HG03108 (cell line): ENCODE measurements around the gene YIF1A.
"Not testable (repeated sequence)": the region's sequence is repeated elsewhere in the genome, so short reads cannot be mapped to it uniquely, and the experiment has no call there.

Experiments
- ATAC-seq: cut with Tn5 transposase; IDR thresholded peaks from one replicate; pipeline ENCODE4 v1.9.1; 2021; ENCODE audit warnings: moderate library complexity; ENCODE audit not compliant: unreplicated experiment

The YIF1A gene

DNA sequence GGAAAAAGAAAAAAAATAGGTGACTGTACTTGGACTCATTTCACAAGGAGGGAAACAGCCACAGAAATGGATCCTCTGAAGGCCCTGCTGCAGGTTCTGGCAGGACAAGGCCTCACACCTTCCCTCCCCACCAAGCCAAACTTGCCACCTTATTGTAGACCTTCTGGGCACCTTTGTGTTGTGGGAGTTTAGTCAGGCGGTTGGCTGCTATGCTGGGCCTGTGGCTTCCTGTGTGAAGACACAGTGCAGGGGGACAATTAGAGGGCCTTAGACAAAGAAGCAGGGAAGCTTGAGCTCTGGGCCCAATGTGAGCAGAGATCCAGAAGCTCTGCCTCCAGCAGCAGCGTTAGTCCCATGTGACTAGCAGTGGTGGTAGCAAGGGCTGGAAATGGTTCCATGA is 16.3 kb downstream of the YIF1A start:
- ATAC-seq, result no peak

DNA sequence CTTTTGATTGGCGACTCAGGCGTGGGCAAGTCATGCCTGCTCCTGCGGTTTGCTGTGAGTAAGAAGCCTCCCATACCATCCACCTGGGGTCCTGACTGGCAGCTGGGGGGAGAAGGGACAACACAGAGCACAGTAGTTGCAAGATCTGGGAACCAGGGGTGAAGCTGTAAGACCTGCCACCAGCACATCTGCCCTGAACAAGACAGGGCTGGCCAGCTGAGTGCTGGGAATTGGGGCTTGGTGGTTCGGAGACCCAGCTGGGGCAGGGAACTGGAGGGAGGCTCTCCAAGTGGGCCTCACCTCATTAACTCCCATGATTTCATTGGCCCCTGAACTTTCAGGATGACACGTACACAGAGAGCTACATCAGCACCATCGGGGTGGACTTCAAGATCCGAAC is 17.1 kb downstream of the YIF1A start:
- ATAC-seq, result no peak

DNA sequence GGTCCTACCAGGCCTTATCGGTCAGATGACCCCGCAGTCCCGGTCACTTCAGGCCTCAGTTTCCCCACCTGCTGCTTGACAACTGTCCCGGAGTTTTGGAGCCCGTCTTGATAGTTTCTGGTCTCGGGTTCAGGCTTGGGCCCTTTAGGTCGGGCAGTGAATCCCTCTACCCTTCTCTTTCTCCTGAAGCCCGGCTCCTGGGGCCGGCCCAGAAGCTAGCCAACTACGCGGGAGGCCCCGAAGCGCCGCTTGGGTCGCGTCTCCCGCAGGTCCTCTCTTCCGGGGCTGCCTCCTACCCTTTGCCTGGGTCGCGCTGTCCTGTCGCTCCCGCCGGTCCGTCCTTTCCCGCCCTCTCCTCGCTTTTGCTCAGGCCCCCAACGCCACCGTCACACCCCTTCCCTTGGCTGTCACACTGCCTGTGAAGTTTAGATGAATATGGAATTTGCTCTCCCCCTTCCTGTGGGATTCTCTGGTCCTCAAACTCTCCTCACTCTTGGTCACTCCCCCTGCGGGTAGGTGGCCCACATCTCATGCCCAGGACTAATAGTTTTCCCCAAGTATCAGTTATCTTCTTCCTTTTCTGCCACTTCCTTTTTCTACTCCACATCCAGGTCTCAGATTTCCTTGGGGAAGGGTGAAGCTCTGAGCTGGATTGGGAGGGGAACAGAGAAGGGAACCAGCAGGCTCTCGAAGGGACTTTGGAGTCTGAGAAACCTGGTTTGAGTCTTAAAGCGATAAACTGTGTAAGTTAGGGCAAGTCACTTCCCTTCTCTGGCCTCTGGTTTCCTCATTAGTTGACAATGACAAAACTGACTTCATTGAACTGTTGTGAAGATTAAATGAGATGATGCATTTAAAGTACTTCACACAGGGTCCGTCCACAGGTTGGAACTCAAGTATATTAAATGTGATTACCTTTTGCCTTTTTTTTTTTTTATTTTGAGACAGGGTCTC is 19.7 kb downstream of the YIF1A start:
- no peak for ATAC-seq

DNA sequence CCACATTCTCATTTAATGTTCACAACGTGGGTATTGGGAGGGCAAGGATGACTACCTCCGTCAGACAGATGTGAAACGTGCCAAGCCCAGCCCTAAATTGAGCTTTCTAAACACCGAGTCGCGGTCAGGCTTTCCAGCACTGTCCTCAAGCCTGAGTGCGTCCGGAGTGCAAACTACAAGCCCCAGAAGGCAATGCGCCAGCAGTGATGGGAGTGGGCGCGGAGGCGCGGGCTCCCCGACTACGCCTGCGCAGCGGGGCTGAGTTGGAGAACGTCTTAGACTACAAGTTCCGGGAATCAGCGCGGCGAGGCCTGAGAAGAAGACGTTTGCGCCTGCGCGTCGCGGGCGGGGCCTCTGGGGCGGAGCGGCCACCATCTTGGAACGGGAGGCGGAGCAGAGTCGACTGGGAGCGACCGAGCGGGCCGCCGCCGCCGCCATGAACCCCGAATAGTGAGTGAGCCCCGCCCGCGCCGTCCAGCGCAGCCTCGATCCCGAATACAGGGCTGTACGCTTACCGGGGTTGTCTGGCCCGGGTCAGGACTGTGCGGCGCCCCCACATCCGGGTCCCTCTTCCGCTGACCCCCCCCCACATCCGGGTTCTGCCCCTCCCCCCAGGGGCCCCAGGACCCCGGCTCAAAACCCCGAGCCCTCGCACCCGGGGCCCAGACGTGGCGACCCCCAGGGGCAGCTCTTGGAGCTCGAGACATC is 20.5 kb downstream of the YIF1A start, which contains the start of gene RAB1B:
Gene RAB1B, plus strand, starts transcription at position 396 of the 708 bp plus-strand sequence. Its CDS starts 41 bp downstream, at position 437.
- ATAC-seq, result peak; percentile 79

DNA sequence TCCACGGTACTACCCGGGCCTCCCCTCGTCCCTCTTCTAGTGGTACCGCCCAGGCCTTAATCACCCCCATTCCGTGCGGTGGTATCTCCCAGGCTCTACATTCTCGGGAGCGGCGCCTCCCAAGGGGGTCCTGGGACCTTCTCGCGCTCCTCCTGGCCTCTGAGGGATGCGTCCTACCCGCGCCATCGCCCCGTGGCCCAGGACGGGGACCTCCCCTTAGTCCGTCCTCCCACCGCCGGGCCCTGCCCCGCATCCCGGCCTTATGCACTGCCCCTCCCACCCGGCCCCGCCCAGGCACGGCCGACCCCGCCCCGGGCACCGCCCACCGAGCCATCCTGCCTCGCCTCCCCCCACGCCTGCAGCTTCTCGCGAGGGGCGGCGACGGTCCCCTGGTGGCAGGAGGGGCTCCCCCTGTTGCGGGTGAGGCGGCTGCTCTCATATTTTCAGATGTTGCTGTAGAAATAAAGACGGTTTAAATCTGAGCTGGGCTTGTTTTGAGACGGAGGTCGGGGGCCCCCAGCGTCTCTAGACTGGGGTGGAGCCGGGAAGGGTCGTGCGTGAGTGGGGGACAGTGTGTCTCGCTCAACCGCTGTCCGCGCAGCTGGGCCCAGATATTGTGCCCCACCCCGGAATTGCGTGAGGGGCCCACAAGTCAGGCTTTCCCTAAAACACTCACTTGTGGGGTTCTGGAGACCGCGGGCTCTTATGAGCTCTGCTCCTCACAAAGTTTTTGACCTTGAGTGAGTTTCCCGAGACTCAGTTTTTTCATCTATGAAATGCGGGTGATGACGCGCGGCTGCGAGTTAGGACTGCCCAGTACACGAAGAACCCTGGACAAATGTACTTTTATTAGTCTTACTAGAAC is 21.3 kb downstream of the YIF1A start:
- peak; percentile 51 for ATAC-seq

DNA sequence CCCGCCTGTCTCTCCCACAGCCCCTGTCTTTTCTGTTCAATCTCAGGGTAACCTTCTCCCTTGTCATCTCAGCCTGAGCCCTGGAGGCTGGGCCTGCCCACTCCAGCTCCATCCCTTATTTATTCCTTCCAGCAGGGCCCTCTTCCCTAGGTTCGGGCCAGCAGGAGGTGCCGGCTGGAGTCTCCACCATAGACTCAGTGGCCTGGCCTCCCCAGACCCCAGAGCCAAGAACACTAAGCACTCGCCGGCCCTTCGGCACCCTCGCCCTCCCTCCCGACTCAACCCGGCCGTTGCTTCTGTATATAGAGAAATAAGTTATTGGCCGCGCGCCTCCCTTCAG is 21.9 kb downstream of the YIF1A start:
- no peak for ATAC-seq

DNA sequence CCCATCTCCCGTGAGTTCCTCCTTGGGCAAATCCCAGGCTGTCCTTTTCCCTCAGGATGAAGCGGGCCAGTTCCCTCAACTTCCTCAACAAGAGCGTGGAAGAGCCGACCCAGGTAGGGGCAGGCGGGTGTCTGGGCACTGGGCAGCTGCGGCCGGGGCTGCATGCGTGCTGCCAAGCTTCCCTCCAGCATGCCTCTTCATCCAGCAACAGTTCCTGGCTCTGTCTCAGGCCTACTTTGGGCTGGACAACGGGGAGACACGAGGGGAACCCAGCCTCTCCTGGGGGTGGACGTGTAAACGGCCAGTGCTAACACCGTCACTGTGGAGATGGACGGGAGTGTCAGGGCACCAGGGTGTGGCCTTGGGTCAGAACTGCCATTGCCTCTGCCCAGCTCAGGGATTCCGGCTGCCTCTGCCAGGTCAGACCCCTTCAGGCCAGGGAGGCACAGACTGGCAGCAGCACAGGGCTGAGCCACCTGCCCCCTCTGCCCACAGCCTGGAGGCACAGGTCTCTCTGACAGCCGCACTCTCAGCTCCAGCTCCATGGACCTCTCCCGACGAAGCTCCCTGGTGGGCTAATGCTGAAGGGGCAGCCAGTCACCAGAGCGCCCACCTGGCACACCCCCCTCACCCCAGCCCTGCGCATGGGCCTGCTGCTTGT is 22.4 kb downstream of the YIF1A start:
- no peak for ATAC-seq

DNA sequence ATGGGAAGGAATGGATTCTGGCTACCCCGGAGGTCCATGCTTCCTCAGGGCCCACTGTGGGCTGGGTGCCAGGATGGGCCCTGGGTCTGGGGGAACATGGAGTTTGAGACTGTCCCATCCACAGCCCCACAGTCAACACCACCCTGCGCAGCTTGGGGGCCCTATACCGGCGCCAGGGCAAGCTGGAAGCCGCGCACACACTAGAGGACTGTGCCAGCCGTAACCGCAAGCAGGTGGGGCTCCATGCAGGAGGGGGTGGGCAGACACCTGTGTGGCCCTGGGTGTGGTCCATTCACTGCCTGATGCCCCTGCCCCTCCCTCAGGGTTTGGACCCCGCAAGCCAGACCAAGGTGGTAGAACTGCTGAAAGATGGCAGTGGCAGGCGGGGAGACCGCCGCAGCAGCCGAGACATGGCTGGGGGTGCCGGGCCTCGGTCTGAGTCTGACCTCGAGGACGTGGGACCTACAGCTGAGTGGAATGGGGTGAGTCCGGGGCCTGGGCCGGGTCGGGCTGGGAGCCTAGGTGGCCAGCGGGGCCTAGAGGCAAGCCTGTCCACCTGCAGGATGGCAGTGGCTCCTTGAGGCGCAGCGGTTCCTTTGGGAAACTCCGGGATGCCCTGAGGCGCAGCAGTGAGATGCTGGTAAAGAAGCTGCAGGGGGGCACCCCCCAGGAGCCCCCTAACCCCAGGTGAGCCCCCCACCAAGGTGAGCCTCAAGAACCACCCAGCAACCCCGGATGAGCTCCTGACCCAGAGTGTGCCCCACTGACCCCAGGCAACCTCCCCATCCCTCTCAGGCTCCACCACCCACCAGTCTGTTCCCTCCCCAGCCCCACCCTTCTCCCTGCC is 23.2 kb downstream of the YIF1A start:
- no peak for ATAC-seq

DNA sequence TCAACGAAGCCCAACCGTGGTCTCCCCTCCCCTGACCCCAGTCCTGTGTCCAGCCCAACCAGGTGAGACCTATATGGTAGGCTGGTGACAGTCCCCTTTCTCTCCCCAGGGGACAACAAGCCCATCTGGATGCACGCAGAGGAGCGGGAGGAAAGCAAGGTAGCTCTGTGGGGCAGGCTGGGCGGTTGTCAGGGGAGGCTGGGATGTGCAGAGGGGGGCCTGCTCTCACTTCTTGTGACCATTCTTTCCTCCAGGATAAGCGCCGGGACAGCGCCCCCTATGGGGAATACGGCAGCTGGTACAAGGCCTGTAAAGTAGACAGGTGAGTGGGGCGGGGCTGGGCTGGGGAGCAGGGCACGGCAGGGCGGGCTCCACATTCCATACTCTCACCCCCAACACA is 24.0 kb downstream of the YIF1A start:
- ATAC-seq, result no peak

DNA sequence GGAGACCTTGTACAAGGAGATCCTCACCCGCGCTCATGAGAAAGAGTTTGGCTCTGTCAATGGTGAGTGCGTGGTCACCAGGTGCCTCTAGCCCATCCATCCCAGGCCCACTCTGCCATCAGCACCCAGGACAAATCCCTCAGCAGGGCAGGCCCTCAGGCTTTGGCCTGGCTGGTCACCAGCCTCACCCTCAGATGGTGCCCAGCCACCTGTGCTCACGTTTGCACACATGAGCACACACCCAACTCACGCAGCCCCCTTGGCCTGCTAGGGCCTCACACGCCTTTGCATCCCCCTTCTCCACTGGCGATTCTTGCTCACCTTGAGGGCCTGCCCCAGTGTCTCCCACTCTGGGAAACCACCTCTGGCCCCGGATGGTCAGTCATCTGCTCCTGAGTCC is 24.6 kb downstream of the YIF1A start:
- no peak for ATAC-seq

DNA sequence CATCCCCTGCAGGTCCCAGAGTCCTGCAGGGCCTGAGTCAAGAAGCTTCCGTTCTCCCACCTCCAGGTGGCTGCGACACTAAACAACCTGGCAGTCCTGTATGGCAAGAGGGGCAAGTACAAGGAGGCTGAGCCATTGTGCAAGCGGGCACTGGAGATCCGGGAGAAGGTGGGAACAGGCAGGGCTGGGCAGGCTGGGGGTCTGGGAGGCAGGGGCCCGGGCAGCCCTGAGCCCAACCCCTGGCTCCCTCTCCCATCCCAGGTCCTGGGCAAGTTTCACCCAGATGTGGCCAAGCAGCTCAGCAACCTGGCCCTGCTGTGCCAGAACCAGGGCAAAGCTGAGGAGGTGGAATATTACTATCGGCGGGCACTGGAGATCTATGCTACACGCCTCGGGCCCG is 25.2 kb downstream of the YIF1A start:
- no peak for ATAC-seq

DNA sequence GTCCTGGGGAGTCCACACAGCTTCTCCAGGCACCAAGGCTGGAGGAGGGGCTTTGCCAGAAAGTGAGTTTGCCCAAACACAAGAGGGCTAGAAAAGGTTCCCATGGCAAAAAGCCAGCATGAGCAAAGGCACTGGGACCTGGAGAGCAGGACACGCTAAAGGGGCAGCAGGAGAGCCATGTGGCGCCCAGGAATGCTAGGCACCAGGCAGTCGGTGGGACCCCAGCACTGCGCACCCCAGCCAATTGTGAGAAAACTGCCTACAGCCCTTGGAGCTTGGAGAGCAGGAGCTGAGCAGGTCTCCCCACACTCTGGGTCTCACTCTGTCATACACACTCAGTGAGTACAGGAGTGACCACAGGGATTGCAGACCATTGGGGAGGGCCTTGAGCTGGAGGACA is 25.7 kb downstream of the YIF1A start:
- no peak for ATAC-seq

DNA sequence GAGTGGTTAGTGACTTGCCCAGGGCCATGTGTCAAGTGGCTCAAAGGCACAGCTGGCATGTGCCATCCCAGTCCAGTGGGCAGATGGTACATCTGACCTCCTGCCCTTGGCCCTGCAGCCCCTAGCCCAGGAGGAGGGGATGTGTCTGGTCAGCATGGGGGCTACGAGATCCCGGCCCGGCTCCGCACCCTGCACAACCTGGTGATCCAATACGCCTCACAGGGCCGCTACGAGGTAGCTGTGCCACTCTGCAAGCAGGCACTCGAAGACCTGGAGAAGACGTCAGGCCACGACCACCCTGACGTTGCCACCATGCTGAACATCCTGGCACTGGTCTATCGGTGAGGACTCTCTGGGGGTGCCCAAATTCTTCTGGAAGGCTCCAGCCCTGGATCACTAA is 26.2 kb downstream of the YIF1A start:
- ATAC-seq, result no peak

DNA sequence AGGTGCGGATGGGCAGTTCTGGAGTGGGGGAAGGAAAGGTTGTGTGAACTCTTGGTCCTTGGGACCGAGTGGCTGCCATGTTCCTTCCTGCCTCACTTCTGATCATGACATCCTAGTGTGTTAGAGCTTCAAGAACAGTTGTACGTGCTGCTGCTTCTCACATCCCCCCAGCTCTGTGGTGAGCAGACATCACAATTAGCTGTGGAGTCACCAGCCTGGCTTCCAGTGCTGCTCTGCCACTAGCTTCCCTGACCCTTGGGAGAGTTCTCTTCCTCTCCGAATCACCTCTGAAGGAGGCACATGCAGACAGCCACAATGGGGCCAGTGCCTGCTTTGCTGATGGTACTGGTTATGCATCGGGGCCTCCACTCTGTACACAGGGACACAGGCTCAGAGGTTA is 26.8 kb downstream of the YIF1A start:
- ATAC-seq, result no peak

DNA sequence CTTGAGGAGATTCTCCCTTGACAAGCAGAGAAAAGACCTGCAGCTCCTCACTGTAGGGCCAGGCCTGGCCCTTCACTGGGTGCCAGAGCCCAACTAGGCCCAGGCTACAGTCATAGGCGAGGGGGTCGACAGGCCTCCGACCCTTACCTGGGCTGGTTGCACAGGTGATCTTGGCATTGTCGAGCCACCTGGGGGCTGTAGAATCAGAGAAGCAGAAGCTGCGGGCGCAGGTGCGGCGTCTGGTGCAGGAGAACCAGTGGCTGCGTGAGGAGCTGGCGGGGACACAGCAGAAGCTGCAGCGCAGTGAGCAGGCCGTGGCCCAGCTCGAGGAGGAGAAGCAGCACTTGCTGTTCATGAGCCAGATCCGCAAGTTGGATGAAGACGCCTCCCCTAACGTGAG is 27.4 kb downstream of the YIF1A start:
- no peak for ATAC-seq

DNA sequence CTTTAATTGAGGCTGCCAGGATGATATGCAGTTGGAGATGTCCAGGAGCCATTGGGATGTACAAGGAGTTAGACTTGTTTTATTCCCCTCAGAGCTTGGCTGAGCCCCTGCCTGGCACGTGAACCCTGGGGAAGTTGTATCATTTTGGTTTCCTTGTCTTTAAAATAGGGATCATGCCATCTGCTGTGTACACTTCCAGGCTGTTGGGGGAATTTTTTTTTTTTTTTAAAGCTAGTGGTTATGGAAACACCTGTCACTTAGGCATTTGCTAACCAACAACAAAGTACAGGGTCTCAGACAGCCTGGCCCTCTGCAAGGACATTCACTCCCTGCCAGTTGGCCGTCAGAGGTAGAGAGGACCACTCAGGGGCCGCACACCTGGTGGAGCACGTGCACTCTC is 29.0 kb downstream of the YIF1A start:
- ATAC-seq, result no peak

DNA sequence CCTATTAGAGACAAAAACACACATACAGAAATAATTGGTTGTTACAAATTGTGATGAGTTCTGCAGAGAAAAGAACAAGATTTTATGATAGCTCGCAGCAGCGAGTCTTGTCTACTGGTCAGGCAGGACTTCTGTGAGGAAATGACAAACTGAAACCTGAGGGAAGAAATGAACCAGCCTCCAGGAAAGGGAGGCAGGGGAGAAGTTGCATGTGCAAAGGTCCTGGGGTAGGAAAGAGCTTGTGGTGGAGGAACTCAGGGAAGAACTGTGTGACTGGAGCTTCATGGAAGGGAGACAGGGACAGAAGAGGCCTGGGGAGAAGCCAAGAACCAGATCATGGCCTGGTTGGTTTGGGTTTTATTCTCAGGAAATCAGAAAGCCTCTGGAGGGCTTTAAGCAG is 29.7 kb downstream of the YIF1A start:
- no peak for ATAC-seq

DNA sequence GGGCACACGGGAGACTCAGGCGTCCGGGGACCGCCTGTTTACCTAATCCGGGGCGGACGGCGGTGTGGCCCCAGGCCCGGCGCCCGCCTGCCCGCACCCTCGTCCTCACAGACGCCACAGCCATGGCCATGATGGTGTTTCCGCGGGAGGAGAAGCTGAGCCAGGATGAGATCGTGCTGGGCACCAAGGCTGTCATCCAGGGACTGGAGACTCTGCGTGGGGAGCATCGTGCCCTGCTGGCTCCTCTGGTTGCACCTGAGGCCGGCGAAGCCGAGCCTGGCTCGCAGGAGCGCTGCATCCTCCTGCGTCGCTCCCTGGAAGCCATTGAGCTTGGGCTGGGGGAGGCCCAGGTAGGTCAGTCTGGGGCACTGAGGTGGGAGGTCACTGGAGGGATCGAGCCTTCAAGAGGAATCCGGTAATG is 30.5 kb downstream of the YIF1A start:
- ATAC-seq, result peak; percentile 1

DNA sequence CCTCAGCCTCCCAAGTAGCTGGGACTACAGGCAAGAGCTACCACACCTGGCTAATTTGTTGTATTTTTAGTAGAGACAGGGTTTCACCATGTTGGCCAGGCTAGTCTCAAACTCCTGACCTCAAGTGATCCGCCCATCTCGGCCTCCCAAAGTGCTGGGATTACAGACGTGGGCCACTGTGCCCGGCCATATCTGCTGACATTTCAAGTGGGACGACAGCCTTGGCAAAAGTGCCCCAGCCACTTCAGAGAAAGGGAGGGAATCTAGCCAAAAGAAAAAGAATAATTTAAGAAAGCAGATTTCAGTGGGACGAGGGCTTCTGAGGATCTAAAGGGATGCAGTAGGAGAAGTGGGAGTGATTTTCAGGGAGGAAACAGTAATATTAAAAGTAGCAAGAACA is 35.9 kb downstream of the YIF1A start:
- not testable (repeated sequence) for ATAC-seq

DNA sequence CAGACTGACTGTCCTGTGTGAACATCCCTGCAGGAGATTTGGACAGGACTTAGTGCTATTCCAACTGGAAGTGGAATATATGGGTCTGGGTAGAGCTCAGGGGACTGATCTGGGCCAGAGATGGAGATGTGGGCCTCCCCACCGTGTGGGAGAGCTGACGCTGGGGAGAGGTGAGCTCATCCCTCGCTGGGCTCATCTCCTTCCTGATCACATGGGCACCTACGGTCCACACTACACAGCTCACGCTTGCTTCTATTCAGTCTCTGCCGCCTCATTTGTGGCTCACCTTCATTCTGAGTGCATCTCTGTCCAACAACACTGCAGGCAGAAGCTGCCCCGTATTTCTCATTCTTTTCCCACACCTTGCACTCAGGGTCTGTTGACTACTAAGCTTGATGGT is 37.1 kb downstream of the YIF1A start:
- ATAC-seq, result no peak
